HG03432 (cell line): ENCODE results near the gene STAT3.
"Not testable (repeated sequence)": the region's sequence is repeated elsewhere in the genome, so short reads cannot be mapped to it uniquely, and the experiment has no call there.

Experiments used
- ATAC-seq: cut with Tn5 transposase; IDR thresholded peaks from one replicate; pipeline ENCODE4 v1.9.1; 2021; ENCODE audit warnings: mild to moderate bottlenecking, moderate library complexity; ENCODE audit not compliant: unreplicated experiment

The STAT3 gene

DNA sequence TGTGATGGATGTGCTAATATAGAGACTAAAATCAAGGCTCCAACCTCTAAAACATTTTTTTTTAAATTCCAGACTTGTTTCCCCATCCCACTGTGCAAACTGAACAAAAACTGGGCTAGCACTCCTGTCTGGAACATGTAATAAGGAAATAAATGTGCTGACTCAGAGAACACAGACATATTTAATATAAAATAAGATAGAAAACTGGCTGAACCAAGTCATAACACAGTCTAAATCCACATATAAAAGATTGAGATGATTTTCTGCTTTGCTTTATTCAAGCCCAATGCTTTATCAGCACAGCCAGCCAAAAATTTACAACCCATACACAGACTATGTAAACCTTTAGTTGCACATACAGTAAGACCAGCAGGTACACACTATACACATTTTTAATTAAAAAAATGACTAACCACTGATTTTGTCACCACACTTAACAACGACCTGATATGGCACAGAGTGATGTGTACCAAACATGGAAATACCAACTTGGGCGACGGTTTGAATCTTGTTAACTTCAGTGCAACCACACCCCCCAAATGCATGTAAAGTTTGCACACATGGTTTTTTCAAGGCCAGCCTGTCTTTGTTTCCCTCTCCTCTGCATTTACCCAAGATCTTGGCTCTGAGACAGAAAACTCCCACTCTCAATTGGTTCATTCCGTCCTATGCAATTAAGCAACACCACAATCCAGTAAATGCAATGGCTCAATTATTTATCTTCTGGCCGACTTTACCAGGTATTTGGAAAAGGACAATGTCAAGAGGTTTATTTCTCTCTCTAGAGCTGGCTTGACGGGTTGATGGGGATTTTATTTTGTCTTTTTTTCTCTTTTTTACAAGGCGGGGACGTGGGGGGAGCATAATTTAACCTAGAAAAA is 1.2 kb downstream of the STAT3 start:
- no peak for ATAC-seq

DNA sequence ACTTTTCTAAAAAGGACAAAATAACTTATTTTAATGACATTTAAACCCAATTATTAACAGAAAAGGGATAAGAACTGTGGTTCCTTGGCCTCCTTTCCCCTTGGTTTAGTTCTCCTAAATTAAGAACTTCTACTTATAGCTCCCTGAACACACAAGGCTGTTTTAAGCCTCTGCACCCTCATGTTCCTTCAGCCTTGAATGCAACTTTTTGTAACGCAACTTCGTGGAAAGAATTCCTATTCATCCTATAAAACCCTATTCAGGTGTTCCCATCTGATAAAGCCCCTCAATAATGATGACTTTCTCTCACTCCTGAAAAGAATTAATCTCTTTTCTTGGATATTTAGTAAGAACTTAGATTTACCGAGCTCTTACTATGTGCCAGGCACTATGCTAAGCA is 6.3 kb downstream of the STAT3 start:
- ATAC-seq = no peak

DNA sequence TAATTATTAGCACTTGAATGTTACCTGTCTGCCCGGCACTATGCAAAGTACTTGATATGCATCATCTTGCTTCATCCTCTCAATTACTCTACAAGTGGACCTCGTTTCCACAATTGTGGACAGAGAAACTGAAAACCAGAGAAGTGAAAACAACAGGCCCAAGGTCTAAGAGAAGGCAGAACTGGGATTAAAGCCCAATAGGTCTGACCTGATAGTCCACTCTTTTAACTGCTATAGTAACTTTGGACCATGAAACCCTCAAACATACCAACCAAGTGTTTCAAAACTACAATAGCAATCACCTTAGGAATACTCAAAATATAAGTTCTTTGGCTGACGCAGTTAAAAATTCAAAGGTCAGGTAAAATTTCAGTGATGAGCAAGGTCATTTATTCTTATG is 7.3 kb downstream of the STAT3 start:
- no peak for ATAC-seq

DNA sequence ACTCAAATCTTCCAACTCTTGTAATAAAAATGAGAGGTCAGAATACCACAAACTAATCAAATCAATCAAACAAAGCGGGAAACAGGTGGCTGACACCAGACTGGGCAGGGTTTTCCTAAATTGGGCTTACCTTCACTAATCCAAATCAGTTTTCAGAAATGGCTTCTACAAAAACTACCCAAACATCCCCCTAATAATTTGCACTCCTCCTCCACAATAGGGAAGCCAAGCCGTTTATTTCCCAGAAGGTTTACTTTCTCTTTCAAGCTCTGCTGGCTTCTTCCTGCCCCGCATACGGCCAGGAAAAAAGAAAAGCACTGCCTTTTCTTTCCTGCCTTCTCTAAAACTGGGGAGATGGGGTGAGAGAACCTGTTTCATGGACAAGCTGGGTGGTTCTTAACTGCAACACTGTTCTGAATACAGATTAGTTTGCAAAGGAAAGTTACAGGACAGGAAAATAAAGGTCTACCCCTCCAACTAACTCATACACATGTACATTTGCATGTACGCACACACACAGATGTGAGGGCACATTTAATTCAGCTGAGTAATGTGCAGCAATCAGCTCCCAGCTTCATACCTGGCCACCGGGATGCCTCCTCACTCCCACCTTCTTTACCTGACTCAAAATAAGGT is 9.2 kb downstream of the STAT3 start:
- no peak for ATAC-seq

DNA sequence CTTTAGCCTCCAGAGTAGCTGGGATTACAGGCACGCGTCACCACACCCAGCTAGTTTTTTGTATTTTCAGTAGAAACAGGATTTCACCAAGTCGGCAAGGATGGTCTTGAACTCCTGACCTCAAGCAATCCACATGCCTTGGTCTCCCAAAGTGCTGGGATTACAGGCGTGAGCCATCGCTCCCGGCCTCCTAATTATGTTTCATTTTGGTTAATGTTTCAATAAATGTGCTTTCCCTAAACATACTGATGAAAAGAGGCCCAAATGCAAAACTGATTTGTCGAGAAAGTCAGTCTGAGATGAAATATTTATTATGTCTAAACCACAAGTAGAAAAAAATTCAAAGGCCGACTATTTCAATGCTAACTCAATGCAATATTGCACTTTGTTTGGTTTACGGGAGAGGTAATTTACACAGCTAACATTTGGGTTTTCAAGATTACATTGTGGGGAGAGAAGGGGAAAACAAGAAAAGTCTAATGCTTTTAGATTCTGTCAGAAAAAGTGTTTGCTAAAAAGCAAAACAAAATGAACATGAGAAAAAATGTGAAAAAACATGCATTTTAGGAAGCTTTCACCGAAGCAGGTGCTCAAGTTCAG is 9.8 kb downstream of the STAT3 start:
- no peak for ATAC-seq

DNA sequence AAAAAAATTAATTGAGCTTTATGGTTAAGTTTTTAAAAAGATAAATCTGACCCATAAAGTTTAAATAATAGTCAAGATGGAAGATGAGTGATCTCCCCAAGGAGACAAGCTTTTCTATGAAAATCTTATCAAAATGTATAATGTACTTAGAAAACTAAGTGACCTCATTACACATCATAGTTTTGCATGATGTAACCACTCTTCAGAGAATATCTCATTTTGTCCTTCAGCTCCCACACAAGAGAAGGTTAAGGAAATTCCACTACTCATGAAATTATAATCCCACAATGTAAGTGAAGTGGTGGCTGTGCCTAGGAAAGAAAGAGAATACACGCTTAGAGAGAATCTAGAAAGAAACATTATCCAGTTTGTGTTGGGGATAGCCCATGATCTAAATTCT is 14.3 kb downstream of the STAT3 start:
- no peak for ATAC-seq

DNA sequence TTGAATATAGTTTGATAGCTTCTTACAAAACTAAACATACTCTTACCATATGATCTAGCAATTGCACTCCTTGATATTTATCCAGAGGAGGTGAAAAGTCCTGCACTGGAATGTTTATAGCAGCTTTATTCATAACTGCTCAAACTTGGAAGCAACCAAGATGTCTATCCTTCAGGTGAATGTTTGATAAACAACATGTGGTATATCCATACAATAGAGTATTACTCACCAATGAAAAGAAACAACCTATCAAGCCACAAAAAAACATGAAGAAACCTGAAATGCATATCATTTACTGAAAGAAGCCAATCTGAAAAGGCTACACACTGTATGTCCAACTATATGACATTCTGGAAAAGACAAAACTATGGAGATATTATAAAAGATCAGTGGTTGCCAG is 16.1 kb downstream of the STAT3 start:
- no peak for ATAC-seq

DNA sequence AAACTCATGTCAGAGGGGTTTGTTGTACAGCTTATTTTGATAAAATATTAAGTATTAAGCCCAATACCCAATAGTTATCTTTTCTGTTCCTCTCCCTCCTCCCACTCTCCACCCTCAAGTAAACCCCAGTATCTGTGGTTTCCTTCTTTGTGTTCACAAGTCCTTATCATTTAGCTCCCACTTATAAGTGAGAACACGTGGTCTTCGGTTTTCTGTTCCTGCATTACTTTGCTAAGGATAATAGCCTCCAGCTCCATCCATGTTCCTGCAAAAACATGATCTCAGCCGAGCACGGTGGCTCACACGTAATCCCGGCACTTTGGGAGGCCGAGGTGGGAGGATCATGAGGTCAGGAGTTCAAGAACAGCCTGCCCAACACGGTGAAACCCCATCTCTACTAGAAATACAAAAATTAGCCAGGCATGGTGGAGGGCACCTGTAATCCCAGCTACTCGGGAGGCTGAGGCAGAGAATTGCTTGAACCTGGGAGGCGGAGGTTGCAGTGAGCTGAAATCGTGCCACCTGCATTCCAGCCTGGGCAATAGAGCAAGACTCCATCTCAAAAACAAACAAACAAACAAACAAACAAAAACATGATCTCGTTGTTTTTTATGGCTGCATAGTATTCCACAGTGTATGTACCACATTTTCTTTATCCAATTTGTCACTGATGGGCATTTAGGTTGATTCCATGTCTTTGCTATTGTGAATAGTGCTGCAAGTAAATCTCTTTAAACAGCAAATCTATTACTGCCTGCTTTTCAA is 19.3 kb downstream of the STAT3 start:
- not testable (repeated sequence) for ATAC-seq

DNA sequence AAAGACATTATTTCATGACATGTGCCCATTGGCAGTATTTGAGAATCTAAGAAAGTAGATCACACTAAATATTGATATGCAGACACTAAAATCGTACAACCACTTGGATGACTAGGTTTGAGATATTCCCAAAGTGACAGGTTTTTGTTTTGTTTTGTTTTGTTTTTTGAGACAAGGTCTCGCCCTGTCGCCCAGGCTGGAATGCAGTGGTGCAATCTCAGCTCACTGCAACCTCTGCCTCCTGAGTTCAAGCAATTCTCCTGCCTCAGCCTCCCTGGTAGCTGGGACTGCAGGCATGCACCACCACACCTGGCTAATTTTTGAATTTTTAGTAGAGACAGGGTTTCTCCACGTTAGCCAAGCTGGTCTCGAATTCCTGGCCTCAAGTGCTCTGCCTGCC is 19.9 kb downstream of the STAT3 start:
- ATAC-seq = not testable (repeated sequence)

DNA sequence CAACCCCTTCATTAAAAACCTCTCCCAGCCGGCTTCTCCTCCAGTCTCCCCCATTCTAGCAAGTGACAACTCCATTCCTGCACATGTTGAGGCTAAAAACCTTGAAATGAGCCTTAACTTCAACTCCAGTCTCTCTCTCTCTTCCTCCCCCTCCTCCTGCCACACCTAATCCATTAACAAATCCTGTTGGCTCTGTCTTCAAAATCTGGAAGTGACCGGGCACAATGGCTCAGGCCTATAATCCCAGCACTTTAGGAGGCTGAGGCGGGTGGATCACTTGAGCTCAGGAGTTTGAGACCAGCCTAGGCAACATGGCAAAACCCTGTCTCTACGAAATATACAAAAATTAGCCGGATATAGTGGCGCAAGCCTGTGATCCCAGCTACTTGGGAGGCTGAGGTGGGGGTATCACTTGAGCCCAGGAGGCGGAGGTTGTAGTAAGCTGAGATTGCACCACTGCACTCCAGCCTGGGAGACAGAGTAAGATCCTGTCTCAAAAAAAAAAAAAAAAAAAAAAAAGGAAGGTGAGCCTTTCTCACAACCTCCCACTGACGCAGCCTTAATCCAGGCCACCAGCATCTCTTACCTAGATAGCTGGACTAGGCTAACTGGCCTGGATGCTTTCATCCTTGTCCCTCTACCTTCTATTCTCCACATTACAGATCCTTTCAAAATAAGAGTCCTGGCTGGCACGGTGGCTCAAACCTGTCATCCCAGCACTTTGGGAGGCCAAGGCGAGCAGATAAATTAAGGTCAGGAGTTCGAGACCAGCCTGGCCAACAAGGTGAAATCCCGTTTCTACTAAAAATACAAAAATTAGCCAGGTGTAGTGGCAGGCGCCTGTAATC is 21.8 kb downstream of the STAT3 start:
- not testable (repeated sequence) for ATAC-seq

DNA sequence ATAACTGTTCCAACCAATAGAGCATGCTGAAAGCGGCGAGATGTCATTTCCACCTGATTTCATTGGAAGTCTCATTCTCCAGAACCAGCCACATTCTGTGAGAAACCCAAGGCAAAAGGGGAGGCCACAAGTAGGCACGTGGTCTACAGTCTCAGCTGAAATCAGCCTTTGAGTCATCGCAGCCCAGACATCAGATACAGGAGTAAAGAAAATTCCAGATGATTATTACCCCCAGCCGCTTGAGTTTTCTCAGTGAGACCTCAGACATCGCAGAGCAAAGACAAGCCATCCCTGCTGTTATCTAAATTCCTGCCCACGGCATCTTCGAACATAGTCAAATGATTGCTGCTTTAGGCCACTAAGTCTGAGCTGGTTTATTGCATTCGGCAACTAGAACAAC is 23.1 kb downstream of the STAT3 start:
- no peak for ATAC-seq

DNA sequence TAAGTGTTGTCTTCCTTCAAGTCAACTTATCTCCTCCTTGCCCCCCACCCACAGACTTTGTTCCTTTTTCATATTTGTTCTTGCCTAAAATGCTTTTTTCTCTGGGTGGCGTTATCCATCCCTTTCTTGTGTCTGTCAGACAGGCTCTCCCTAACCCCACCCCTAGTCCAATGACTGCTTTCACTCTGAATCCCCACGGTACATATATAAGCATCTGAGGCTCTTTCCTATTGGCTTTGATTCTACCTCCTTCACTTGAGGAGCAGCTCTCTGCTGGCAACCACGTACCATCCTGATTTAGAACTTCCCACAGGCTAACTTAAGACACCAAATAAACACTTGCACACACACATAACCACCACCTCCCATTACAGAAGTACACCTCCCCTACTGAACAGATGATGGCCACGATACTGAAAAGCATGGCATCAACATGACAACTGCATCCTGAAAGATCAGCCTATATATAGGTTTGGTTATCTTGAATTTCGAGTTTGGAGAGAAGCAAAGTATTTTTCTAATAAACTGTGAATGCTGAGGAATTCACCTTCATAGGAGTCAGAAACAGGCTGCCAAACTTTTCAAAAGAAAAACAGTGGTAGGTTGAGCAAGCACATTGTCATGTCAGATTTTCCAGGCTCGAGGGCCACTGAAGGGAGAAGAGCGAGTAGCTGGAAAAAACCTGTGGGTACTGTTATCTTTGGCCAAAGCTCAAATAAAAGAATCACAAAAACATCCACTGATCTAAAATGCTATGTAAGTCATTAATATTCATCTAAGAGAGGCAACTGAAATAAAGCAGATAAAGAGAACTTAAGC is 24.3 kb downstream of the STAT3 start:
- ATAC-seq = no peak

DNA sequence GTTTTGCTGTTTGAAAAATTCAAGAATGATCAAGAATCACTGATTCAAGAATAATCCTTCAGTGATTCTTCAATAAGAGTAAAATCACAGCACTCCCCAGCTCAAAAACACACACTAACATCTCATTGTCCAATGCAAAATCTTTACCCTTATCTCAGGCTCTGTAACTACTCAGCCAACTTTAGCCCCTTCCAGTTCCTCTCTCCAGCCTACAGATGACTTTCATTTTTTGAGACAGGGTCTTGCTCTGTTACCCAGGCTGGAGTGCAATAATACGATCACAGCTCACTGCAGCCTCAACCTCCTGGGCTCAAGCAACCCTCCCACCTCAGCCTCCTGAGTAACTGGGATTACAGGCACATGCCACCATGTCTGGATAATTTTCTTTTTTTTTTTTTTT is 25.0 kb downstream of the STAT3 start:
- no peak for ATAC-seq

DNA sequence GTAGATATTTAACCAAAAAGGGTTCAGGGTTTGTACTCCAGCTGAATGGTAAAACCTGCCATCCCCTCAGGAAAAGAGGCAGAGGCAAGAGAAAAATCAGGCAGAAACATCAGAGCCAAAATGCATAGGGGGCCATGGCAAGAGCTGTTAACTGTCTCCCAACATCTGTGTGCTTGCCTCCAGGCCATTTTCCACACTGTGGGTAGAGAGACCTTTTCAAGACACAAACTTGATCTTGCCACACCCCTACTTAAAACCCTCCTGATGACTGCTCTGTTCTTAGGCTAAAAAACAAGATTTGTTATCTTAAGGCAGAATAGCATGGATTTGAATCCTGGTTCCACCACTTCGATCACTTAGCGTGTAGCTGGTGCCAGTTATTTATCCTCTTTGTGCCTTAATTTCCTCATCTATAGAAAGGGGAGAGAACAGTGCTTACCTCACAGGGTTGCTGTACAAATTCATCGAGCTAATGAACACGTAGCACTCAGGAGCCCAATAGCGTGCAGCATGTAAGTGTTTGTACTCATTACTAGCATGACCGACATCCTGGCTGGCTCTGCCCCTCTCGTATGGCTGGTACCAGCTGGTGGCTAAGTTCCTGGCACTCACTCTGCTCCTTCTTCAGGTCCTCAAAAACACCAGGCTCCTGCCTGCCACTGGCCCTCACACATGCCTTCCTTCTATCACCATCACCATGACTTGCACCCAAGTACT is 25.8 kb downstream of the STAT3 start:
- no peak for ATAC-seq

DNA sequence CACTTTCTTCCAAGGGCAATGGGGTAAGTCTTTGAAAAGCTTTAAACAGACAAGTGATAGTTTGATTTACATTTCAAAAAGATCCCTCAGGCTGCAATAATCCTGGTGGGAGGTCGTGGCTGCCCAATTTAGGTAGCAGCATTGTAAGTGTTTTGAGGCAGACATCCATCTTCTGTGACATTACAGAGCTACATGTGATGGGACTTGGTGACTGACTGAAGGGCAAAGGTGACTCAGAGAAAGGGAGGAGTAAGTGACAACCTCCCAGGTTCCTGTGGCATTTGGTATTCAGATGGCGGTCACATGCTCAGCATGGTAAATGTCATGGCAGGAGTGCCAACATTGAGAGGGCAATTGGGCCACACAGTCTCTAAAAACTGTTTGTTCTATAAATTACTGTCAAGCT is 26.5 kb downstream of the STAT3 start:
- no peak for ATAC-seq

DNA sequence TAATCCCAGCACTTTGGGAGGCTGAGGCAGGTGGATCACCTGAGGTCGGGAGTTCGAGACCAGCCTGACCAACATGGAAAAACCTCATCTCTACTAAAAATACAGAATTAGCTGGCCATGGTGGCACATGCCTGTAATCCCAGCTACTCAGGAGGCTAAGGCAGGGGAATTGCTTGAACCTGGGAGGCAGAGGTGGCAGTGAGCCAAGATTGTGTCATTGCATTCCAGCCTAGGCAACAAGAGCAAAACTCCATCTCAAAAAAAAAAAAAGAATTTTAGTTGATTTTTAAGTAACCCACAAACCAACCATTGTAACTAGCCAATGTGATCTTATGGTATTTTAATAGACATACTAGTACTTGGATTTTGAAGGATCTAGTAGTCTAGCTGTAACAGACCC is 27.9 kb downstream of the STAT3 start:
- not testable (repeated sequence) for ATAC-seq

DNA sequence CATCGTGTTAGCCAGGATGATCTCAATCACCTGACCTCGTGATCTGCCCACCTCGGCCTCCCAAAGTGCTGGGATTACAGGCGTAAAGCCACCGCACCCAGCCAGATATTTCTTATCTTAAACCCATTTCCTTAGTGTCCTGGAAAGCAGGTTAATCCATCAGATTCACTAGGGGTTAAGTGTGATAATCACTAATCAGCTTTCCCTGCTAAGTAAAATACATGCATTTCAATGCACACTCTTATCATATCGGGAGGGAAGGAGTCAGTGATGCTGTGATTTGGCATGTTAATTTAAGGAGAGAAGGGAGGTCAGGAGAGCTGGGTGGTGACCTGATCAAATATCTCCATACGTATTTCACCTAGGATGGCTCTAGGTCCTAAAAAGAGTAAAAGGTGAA is 29.1 kb downstream of the STAT3 start:
- ATAC-seq = no peak

DNA sequence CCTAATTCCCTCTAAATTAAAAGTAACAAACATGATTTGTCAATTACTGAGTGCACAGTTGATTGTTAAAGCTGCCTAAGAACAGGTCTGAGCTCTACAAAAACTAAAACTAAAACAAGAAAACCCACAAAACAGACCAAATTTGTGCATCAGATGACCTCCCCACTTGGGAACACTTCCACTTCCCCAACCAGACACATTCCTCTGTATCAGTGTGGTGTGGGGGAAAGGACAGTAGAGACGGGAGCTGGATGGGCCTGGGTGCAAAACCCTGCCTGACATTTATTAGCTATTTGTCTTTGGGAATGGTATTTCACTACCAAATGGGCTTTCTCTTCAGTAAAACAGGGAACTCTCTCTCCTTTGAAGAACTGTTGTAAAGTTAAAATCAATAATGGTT is 29.8 kb downstream of the STAT3 start:
- ATAC-seq = no peak
